H1 (cell line): ENCODE results near the gene MBP. TPM values are rescaled to one million over a fixed set of nuclear protein-coding genes. Genes with fewer than 3 reads are reported as not detected.

Source experiments
- polyA plus RNA-seq, 7 experiments: library from polyadenylated mRNA; depleted of rRNA in 3 of 7; stranded (reverse) in 5 of 7; unstranded in 2 of 7; fragments of >200 nt in 5 of 7; fragments of 200-250 nt in 2 of 7; gene quantifications; 1 replicate in 5 of 7; 2 replicates in 1 of 7; 4 replicates in 1 of 7; pipeline versions ENCODE4 v1.2.1 to v1.2.3, GENCODE V29; 2011 to 2013; ENCODE audit warnings: missing spikeins in 2 of 7, mixed read lengths in 2 of 7
- total RNA-seq: library from RNA; stranded (reverse); fragmentation: NEBNext Ultra II Directional; extraction: Animal tissue kit (Norgen Biotek cat#: 25700); gene quantifications from 2 replicates; pipeline ENCODE4 v1.2.1, GENCODE V29; 2021
- TF ChIP-seq, protein P1 (sequence below): IDR thresholded peaks from 2 replicates; pipeline ENCODE4 v1.6.1; 2012; ENCODE audit warnings: low read length, inconsistent platforms

The MBP gene
- total and polyA plus RNA-seq, 2 of the 8 experiments (the other 6 are each of a cell fraction or from before 2014, with no cell fraction given): 7.7 to 19.2 TPM

DNA sequence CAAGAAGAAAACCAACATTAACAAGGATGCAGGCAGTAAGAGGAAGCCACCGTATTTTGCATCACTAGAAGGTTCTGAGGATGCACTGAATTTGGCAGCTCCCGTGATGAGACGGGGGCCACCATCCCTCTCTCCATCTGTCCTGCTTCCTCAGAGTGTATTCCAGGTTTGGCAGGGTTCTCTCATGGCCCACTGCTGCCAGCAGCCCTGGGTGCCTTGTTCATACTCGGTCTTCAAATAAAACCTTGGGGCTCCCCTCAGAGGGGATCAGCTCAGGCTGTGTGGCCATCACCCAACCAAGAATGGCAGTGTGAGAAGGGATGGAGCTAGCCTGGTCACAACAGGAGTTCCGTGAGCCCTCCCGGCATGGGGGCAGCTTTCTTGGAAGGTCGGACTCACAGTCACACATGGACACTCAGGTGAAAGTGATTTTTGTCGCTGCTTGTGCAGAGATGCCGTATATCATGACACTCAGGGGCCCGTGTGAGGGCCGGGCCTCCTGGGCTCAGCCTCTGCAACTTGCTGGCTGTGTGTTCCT is 12.8 kb upstream of the MBP start (continued):
- TF ChIP-seq, protein P1, sequence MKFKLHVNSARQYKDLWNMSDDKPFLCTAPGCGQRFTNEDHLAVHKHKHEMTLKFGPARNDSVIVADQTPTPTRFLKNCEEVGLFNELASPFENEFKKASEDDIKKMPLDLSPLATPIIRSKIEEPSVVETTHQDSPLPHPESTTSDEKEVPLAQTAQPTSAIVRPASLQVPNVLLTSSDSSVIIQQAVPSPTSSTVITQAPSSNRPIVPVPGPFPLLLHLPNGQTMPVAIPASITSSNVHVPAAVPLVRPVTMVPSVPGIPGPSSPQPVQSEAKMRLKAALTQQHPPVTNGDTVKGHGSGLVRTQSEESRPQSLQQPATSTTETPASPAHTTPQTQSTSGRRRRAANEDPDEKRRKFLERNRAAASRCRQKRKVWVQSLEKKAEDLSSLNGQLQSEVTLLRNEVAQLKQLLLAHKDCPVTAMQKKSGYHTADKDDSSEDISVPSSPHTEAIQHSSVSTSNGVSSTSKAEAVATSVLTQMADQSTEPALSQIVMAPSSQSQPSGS: no peak
